Right renal cortex interstitium (tissue), 3 donors: ENCODE results near the gene PCDHB8. TPM values are rescaled to one million over a fixed set of nuclear protein-coding genes. Genes with fewer than 3 reads are reported as not detected.
"Not testable (repeated sequence)": the region's sequence is repeated elsewhere in the genome, so short reads cannot be mapped to it uniquely, and the experiment has no call there.

Source experiments
- DNase-seq, 3 donors: peaks; one replicate each; pipeline ENCODE4 v3.0.0-alpha.2; 2013; ENCODE audit warnings: low read depth in 3 of 3, low spot score in 2 of 3
- polyA plus RNA-seq, 3 donors: library from polyadenylated mRNA; unstranded; fragments of 120-200 nt; gene quantifications; one replicate each; pipeline ENCODE4 v1.2.1, GENCODE V29; 2013; ENCODE audit not compliant: insufficient read length in 3 of 3

PCDHB8 gene
- 1 to 10 TPM; 1.5 to 4.2 (median 3.2) TPM for polyA plus RNA-seq

- not testable (repeated sequence) for DNase-seq
These were observed at the start of gene PCDHB8 for GRCh38 chr5:141177577-141178191. PCDHB8 (plus strand) TSS chr5:141177790; CDS start chr5:141178035, 245 bp downstream.

GRCh38 chr5:141135030-141135717 lies 42.4 kb upstream of the PCDHB8 start, which contains the start of gene PCDHB5:
PCDHB5 (plus strand) TSS chr5:141135206; CDS start chr5:141135435, 229 bp downstream.
- peak in 1 of 3 donors; percentile 8 for DNase-seq

- no peak for DNase-seq
These were observed 41.8 kb upstream of the PCDHB8 start for GRCh38 chr5:141135718-141136266.

GRCh38 chr5:141137346-141137745 lies 40.2 kb upstream of the PCDHB8 start:
- DNase-seq: not testable (repeated sequence)

GRCh38 chr5:141149812-141150211 lies 27.8 kb upstream of the PCDHB8 start, which contains the start of gene PCDHB6:
PCDHB6 (plus strand) TSS chr5:141150057; CDS start chr5:141150258, 201 bp downstream.
- DNase-seq: peak in 1 of 3 donors; percentile 3

GRCh38 chr5:141150224-141150992 lies 27.2 kb upstream of the PCDHB8 start:
- no peak for DNase-seq

- no peak for DNase-seq
These were observed 26.6 kb upstream of the PCDHB8 start for GRCh38 chr5:141150993-141151325.

- DNase-seq: not testable (repeated sequence)
These were observed 26.0 kb upstream of the PCDHB8 start for GRCh38 chr5:141151632-141152031.

- not testable (repeated sequence) for DNase-seq
These were observed 25.5 kb upstream of the PCDHB8 start for GRCh38 chr5:141152096-141152495.

- no peak for DNase-seq
These were observed 21.8 kb upstream of the PCDHB8 start for GRCh38 chr5:141155540-141156374.

- DNase-seq: not testable (repeated sequence)
These were observed 20.2 kb upstream of the PCDHB8 start for GRCh38 chr5:141157356-141157755.

- not testable (repeated sequence) for DNase-seq
These were observed 19.7 kb upstream of the PCDHB8 start for GRCh38 chr5:141157901-141158300.

- DNase-seq: peak in 1 of 3 donors; percentile 35
These were observed 5.0 kb upstream of the PCDHB8 start, which contains the start of gene PCDHB7 for GRCh38 chr5:141172381-141173204. PCDHB7 (plus strand) TSS chr5:141172644; CDS start chr5:141172836, 192 bp downstream.

- not testable (repeated sequence) for DNase-seq
These were observed 3.1 kb upstream of the PCDHB8 start for GRCh38 chr5:141174291-141175104.

GRCh38 chr5:141175933-141176332 lies 1.7 kb upstream of the PCDHB8 start:
- DNase-seq: no peak

GRCh38 chr5:141179371-141179770 lies 1.8 kb downstream of the PCDHB8 start:
- DNase-seq: not testable (repeated sequence)

GRCh38 chr5:141179876-141180275 lies 2.3 kb downstream of the PCDHB8 start:
- not testable (repeated sequence) for DNase-seq

GRCh38 chr5:141180313-141180712 lies 2.7 kb downstream of the PCDHB8 start:
- DNase-seq: no peak
